K562 (cell line): ENCODE measurements around the gene ATP6V1F.

Source experiments
- DNMT1 ChIP-seq: fragments of 450-650 bp; IDR thresholded peaks from 2 replicates; pipeline ENCODE4 v1.6.1; 2016; ENCODE audit warnings: antibody characterized with exemption, mild to moderate bottlenecking
- EP300 ChIP-seq: IDR thresholded peaks from 2 replicates; pipeline ENCODE4 v1.6.1; 2012; ENCODE audit warnings: low read length, improper control_type of control experiment
- FOXO4 ChIP-seq: fragments of 450-650 bp; formaldehyde crosslinking; IDR thresholded peaks from 2 replicates; pipeline ENCODE4 v1.4.0; 2020; ENCODE audit warnings: mild to moderate bottlenecking, moderate library complexity
- GTF2F1 ChIP-seq: IDR thresholded peaks from 2 replicates; pipeline ENCODE4 v1.6.1; 2011; ENCODE audit warnings: low read depth, low read length, improper control_type of control experiment
- JUN ChIP-seq, 2 experiments: sonication (generic) in 1 of 2; formaldehyde crosslinking in 1 of 2; IDR thresholded peaks; 2 replicates each; pipeline versions ENCODE4 v1.6.1 to v1.8.0; 2012 to 2022; ENCODE audit warnings: borderline replicate concordance in 2 of 2, mild to moderate bottlenecking in 2 of 2, improper control_type of control experiment in 1 of 2, low read depth in 1 of 2, low read length in 1 of 2, missing genetic modification reagents in 1 of 2
- NFATC3 ChIP-seq: fragments of 450-650 bp; IDR thresholded peaks from 2 replicates; pipeline ENCODE4 v1.6.1; 2017; ENCODE audit warnings: mild to moderate bottlenecking
- POLR2A ChIP-seq: fragments of 450-650 bp; conservative IDR thresholded peaks from 2 replicates; pipeline ENCODE4 v1.6.1; 2016
- RFX5 ChIP-seq: IDR thresholded peaks from 2 replicates; pipeline ENCODE4 v1.6.1; 2011; ENCODE audit warnings: low read depth, mild to moderate bottlenecking, improper control_type of control experiment, low read length
- TAF1 ChIP-seq: IDR thresholded peaks from 2 replicates; pipeline ENCODE4 v1.6.1; 2011; ENCODE audit warnings: mild to moderate bottlenecking, low read length, moderate library complexity; ENCODE audit not compliant: insufficient read depth, control insufficient read depth, severe bottlenecking; ENCODE audit errors: extremely low read depth
- ZFP36 ChIP-seq: fragments of 150-350 bp; IDR thresholded peaks from 2 replicates; pipeline ENCODE4 v1.6.1; 2018; ENCODE audit warnings: low read length, low read depth; ENCODE audit not compliant: partially characterized antibody
- ZNF175 ChIP-seq: fragments of 200-800 bp; sonication (Bioruptor generic); IDR thresholded peaks from 2 replicates; pipeline ENCODE4 v1.6.1; 2016; ENCODE audit warnings: low read depth, mild to moderate bottlenecking, missing genetic modification characterization, missing compliant biosample characterization
- TF ChIP-seq, protein P1 (sequence below), 3 experiments: IDR thresholded peaks in 2 of 3; conservative IDR thresholded peaks in 1 of 3; 2 replicates each; pipeline ENCODE4 v1.5.1; 2011 to 2012; ENCODE audit warnings: low read length in 3 of 3, mild to moderate bottlenecking in 3 of 3, control low read depth in 2 of 3, improper control_type of control experiment in 1 of 3, inconsistent platforms in 1 of 3, low read depth in 1 of 3, mixed read lengths in 1 of 3, moderate library complexity in 1 of 3; ENCODE audit not compliant: insufficient read depth in 2 of 3
- TF ChIP-seq, protein P2 (sequence below): sonication (generic); formaldehyde crosslinking; IDR thresholded peaks from 2 replicates; pipeline ENCODE4 v1.8.0; 2023; ENCODE audit warnings: mild to moderate bottlenecking, missing genetic modification reagents
- TF ChIP-seq, protein P3 (sequence below): fragments of 250-450 bp; sonication (Bioruptor Pico); IDR thresholded peaks from 2 replicates; pipeline ENCODE4 v1.5.0; 2020; ENCODE audit warnings: mild to moderate bottlenecking, borderline replicate concordance

DNA sequence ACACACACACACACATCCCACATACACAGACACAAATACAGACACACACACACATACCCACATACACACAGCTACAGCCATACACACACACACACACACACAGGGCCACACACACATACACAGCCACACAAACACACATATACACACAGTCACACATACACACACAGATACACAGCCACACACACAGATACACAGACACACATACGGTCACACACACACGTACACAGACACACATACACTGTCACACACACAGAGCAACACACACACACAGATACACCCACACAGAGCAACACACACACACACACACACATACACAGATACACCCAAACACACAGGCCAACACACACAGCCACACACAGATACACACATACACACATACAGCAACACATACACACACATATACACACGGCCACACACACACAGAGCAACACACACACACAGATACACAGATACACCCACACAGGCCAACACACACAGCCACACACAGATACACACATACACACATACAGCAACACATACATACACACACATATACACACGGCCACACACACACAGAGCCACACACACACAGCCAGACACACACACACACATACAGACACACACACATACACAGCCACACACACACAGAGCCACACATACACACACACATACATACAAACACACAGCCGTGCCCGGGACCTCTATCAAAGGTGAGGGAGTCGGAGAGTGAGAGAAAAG is 25.5 kb downstream of the ATP6V1F start:
- TF ChIP-seq, protein P1, sequence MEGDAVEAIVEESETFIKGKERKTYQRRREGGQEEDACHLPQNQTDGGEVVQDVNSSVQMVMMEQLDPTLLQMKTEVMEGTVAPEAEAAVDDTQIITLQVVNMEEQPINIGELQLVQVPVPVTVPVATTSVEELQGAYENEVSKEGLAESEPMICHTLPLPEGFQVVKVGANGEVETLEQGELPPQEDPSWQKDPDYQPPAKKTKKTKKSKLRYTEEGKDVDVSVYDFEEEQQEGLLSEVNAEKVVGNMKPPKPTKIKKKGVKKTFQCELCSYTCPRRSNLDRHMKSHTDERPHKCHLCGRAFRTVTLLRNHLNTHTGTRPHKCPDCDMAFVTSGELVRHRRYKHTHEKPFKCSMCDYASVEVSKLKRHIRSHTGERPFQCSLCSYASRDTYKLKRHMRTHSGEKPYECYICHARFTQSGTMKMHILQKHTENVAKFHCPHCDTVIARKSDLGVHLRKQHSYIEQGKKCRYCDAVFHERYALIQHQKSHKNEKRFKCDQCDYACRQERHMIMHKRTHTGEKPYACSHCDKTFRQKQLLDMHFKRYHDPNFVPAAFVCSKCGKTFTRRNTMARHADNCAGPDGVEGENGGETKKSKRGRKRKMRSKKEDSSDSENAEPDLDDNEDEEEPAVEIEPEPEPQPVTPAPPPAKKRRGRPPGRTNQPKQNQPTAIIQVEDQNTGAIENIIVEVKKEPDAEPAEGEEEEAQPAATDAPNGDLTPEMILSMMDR (IDR thresholded peaks at IDR 0.05 in 2 of 3, conservative IDR thresholded peaks at IDR 0.05 in 1 of 3; ENCODE audit: insufficient read depth in 2 of 3, low read depth in 1 of 3, low read length in 3 of 3), result no peak
- TF ChIP-seq ZNF175 (CRISPR knock-in tag) (no peak), EP300 (no peak), POLR2A (no peak), ZFP36 (no peak), JUN (IDR thresholded peaks at IDR 0.05; ENCODE audit: borderline replicate concordance, low read depth, low read length) (no peak), JUN (CRISPR knock-in tag; IDR thresholded peaks at IDR 0.05; ENCODE audit: borderline replicate concordance) (no peak), NFATC3 (no peak), DNMT1 (no peak), FOXO4 (CRISPR knock-in tag) (no peak), GTF2F1 (no peak), RFX5 (no peak), TAF1 (no peak)
- TF ChIP-seq, protein P2, sequence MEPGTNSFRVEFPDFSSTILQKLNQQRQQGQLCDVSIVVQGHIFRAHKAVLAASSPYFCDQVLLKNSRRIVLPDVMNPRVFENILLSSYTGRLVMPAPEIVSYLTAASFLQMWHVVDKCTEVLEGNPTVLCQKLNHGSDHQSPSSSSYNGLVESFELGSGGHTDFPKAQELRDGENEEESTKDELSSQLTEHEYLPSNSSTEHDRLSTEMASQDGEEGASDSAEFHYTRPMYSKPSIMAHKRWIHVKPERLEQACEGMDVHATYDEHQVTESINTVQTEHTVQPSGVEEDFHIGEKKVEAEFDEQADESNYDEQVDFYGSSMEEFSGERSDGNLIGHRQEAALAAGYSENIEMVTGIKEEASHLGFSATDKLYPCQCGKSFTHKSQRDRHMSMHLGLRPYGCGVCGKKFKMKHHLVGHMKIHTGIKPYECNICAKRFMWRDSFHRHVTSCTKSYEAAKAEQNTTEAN (CRISPR knock-in tag), result no peak
- TF ChIP-seq, protein P3, sequence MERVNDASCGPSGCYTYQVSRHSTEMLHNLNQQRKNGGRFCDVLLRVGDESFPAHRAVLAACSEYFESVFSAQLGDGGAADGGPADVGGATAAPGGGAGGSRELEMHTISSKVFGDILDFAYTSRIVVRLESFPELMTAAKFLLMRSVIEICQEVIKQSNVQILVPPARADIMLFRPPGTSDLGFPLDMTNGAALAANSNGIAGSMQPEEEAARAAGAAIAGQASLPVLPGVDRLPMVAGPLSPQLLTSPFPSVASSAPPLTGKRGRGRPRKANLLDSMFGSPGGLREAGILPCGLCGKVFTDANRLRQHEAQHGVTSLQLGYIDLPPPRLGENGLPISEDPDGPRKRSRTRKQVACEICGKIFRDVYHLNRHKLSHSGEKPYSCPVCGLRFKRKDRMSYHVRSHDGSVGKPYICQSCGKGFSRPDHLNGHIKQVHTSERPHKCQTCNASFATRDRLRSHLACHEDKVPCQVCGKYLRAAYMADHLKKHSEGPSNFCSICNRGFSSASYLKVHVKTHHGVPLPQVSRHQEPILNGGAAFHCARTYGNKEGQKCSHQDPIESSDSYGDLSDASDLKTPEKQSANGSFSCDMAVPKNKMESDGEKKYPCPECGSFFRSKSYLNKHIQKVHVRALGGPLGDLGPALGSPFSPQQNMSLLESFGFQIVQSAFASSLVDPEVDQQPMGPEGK, result no peak
